GM18498 (cell line): ENCODE measurements around the gene PSEN1.

Experiments used
- ATAC-seq: cut with Tn5 transposase; IDR thresholded peaks from one replicate; pipeline ENCODE4 v1.9.1; 2021; ENCODE audit warnings: mild to moderate bottlenecking, moderate library complexity; ENCODE audit not compliant: unreplicated experiment

PSEN1 gene

GRCh38 chr14:73238424-73238852 lies 102.1 kb downstream of the PSEN1 start:
- no peak for ATAC-seq

DNA sequence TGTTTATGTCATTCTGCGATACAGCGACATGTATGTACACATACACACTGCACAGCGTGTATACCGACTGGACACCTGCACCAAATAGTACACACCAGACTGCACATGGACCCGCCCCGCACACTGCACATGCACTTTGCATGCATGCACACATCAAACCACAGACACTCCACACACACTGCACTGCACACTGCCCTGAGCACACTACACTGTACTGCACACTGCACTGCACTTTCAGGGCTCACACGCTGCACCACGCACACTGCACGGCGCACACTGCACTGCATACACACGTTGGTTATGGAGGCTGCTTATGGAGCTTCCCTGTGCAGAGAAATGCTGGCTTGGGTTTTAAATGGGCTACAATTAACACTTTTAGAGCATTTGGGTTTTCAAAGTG lies 102.6 kb downstream of the PSEN1 start:
- ATAC-seq = no peak

GRCh38 chr14:73239393-73240241 lies 103.3 kb downstream of the PSEN1 start:
- ATAC-seq = no peak

GRCh38 chr14:73240816-73241480 lies 104.6 kb downstream of the PSEN1 start:
- ATAC-seq = no peak

- ATAC-seq = no peak
Observed at GRCh38 chr14:73241481-73242165, 105.3 kb downstream of the PSEN1 start.

GRCh38 chr14:73242357-73242901 lies 106.1 kb downstream of the PSEN1 start:
- no peak for ATAC-seq

DNA sequence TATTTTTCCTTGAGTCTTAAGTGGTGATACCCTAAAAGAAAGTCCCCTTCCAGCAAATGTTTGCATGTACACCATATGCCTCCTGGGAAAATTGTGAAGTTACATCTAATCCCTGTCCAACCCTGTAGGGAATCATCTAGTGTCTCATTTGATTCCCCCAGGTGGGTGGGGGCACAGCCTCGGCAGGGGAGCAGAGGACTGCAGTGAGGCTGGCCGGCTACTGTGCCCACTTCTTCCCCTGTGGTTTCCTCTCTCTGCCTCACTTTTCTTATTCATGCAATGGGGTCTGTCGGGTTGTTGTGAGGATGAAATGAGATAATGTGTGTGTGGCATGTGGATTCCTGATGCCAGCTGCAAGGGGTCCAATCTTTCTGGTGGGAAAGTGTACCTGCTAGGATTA lies 107.0 kb downstream of the PSEN1 start:
- no peak for ATAC-seq

GRCh38 chr14:73243748-73244147 lies 107.4 kb downstream of the PSEN1 start:
- no peak for ATAC-seq

GRCh38 chr14:73244541-73245290 lies 108.4 kb downstream of the PSEN1 start:
- no peak for ATAC-seq

DNA sequence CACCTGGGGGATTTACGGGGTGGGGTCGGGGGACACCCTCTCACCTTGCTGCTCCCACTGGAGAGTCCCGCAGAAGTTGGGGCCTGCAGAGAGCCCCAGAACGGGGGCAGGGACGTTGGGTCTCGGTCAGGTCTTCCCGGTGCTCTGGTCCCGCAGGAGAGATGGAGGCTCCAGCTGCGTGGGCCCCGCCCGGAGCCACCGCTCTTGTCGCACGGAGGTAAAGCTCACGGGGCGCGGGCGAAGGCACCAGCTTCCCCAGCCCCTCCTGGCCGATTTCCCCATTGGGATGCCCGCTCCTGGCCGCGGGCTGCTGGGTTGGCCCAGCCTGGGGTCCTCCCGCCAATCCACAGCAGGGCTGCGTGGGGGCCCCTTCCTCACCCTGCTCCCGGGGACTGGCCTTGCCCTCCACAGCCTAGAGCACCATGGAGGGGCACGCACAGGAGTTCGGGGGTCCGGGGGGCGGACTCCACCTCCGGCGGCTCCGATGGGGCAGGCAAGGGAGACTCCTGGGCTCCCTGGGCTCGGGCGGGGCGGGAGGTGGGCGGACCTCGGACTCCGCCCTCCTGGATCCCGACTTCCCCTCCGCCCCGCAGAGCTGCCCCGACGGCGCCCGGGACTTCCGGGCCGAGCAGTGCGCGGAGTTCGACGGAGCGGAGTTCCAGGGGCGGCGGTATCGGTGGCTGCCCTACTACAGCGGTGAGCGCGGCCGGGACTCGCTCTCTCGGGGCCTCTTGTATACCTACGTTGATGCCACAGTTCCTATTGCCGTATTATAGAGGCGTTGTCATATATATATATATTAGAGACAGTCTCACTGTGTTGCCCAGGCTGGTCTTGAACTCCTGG lies 109.4 kb downstream of the PSEN1 start:
- peak; percentile 51 for ATAC-seq

- no peak for ATAC-seq
Observed at GRCh38 chr14:73246387-73247150, 110.3 kb downstream of the PSEN1 start.

DNA sequence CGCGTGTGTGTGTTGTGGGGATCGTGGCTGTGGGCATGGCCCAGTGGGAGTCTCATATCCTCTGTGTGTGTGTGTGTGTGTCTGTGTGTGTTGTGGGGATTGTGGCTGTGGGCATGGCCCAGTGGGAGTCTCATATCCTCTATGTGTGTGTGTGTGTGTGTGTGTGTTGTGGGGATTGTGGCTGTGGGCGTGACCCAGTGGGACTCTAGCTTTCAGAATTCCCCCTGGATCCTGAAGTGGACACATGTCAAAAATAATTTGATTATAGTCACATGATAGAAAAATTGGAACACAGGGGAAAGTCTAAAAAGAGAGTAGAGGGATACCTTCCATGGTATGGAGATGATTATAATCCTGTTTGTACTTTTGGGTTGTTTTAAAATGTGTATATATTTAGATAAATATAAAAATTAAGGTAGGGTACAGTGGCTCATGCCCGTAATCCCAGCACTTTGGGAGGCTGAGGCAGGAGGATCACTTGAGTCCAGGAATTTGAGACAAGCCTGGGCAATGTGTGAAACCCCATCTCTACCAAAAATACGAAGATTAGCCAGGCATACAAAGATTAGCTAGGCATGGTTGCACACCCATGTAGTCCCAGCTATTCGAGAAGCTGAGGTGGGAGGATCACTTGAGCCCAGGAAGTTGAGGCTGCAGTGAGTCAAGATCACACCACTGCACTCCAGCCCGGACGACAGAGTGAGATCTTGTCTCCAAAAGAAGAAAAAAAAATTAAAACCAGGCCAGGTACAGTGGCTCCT lies 112.0 kb downstream of the PSEN1 start:
- peak; percentile 44 for ATAC-seq

- no peak for ATAC-seq
Observed at GRCh38 chr14:73249108-73249507, 112.8 kb downstream of the PSEN1 start.

- ATAC-seq = no peak
Observed at GRCh38 chr14:73249564-73250316, 113.4 kb downstream of the PSEN1 start.

DNA sequence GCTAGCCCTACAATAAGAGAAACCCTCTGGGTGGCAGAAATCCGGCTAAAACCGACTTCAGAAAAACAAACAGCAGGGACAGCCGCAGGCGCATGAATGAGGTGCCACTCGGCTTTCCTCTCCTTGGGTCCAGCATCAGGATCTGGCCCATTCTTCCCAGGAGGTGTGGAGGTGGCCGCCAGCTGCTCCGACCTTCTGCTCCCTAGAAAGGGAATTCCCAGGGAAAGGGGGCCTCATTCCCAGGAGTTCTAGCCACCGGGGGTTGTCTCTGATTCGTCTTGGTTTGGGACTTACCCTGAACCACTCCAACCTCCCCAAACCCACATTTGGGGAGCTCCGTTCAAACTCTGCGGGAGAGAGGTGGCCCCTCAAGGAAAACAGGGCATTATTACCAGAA lies 114.0 kb downstream of the PSEN1 start:
- no peak for ATAC-seq

DNA sequence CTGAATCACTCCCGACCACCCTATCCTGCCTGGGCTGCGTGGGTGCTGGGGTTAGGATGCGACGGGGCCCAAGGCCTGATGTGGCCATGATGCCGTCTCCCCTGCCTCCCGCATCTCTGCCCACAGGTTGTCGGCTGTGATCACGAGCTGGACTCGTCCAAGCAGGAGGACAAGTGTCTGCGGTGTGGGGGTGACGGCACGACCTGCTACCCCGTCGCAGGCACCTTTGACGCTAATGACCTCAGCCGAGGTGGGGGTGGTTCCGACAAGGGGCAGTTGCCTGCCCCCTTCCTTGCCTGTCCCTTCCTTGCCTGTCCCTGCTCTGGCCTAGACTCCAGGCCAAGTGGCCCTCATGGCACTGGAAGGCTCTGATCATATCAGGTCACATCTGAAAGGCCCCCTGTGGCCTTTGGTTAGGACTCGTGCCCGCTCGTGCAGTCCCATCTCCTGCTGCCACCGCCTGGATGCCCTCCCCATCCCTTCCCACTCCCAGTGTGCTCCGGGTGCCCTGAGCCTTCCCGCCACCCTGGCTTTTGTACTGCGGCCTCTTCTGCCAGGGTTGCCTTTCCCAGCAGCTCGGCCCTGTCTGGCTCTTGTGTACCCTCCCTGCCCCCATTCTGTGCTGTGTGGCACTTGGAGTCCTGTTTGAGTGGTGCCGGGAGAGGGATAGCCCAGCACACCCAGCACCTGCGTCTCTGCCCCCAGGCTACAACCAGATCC lies 114.6 kb downstream of the PSEN1 start:
- ATAC-seq = no peak
